HUES48 (cell line): ENCODE measurements around the gene NUP210.
A peak's percentile ranks its signal among the peaks of the same experiment; 100 is the strongest.
"Not testable (repeated sequence)": the region's sequence is repeated elsewhere in the genome, so short reads cannot be mapped to it uniquely, and the experiment has no call there.

ENCODE experiments used
- H3K27ac ChIP-seq: one replicate; pipeline ENCODE4 v1.7.0; 2013; ENCODE audit warnings: low read depth, low read length, inconsistent platforms
- H3K27me3 ChIP-seq: 2 replicates; pipeline ENCODE4 v1.6.1; 2013; ENCODE audit warnings: mild to moderate bottlenecking, low read length; ENCODE audit not compliant: control insufficient read depth, insufficient read depth
- H3K36me3 ChIP-seq: 2 replicates; pipeline ENCODE4 v1.6.1; 2013; ENCODE audit warnings: low read length; ENCODE audit not compliant: control insufficient read depth, insufficient read depth
- H3K4me1 ChIP-seq: 2 replicates; pipeline ENCODE4 v1.6.1; 2013; ENCODE audit warnings: mild to moderate bottlenecking, low read length; ENCODE audit not compliant: control insufficient read depth, insufficient read depth
- H3K4me3 ChIP-seq: 2 replicates; pipeline ENCODE4 v1.5.1; 2013; ENCODE audit warnings: mild to moderate bottlenecking, low read depth, low read length
- H3K9ac ChIP-seq: 2 replicates; pipeline ENCODE4 v1.6.1; 2013; ENCODE audit warnings: mild to moderate bottlenecking, low read depth, low read length, moderate library complexity
- H3K9me3 ChIP-seq: 2 replicates; pipeline ENCODE4 v1.6.1; 2013; ENCODE audit warnings: low read length; ENCODE audit not compliant: control insufficient read depth, insufficient read depth

Gene NUP210

DNA sequence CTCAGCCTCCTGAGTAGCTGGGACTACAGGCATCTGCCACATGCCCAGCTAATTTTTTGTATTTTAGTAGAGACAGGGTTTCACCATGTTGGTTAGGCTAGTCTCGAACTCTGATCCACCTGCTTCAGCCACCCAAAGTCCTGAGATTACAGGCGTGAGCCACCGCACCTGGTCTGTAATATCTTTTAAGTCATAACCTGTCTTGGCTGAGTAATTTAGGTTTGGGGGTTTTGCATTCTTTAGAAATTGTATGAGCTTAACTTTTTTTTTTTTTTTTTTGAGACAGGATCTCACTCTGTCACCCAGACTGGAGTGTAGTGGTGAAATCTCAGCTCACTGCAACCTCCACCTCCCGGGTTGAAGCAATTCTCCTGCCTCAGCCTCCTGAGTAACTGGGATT is 8.6 kb upstream of the NUP210 start:
- H3K4me1 ChIP-seq, H3K9me3 ChIP-seq, H3K4me3 ChIP-seq, H3K36me3 ChIP-seq, H3K9ac ChIP-seq, H3K27ac ChIP-seq, H3K27me3 ChIP-seq: not testable (repeated sequence)

DNA sequence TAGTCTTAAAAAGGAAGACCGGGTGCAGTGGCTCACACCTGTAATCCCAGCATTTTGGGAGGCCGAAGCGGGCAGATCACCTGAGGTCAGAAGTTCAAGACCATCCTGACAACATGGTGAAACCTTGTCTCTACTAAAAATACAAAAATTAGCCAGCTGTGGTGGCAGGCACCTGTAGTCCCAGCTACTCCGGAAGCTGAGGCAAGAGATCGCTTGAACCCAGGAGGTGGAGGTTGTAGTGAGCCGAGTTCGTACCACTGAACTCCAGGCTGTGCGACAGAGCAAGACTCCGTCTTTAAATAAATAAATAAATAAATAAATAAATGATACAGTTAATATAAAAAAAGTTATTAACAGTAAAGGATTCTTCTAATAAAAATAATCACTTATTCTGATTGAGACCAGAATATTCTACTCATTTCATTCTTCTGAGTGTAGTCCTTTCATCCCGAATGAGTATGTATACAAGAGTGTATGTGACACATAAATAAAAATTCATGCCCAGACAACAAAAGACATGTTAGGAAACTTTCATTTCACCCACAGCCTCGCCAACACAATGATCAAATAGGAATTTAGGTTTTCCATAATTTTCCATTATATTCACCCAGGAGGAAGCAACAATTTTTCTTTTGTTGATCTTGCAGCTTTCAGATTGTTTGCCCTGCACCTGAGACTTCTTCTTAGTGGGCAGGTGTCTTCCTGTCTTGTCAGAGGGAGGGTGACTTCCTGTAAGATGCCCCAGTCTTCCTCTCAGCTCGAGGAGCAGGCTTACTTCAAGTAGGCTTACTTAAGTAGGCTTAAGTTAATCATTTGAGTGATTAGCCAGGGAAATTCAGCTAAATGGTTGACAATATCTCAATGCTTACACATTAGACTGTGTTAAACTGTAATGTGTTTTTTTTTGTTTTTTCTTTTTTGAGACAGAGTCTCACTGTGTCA is 7.8 kb upstream of the NUP210 start:
- H3K36me3 ChIP-seq = no peaks in the 10 kb centered on the region
- no peak overlapping the region for H3K27ac ChIP-seq
- no peak overlapping the region for H3K9ac ChIP-seq
- no peaks in the 10 kb centered on the region for H3K27me3 ChIP-seq
- H3K4me3 ChIP-seq = no peak overlapping the region
- peaks cover 3% of the 10 kb centered on the region; the same call in 1 of the 2 replicates for H3K9me3 ChIP-seq
- no peaks in the 10 kb centered on the region for H3K4me1 ChIP-seq

DNA sequence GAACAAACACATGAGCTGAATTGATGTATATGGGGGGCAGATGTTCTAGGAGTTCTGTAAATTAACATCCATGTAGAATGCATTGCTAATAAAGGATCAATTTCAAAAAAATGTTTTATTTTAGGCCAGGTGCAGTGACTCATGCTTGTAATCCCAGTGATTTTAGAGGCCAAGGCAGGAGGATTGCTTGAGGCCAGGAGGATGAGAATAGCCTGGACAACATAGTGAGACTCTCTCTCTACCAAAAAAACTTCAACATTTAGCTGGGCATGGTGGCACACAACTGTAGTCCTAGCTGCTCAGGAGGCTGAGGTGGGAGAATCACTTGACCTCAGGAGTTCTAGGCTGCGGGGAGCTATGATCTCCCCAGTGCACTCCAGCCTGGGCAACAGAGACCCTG is 6.5 kb upstream of the NUP210 start:
- no peak overlapping the region for H3K27ac ChIP-seq
- H3K36me3 ChIP-seq = no peaks in the 10 kb centered on the region
- H3K4me3 ChIP-seq = no peak overlapping the region
- peaks cover 6% of the 10 kb centered on the region; the same call in 1 of the 2 replicates for H3K27me3 ChIP-seq
- no peak overlapping the region for H3K9ac ChIP-seq
- 0 out of 2 replicates have a peak, but pooled peaks cover 2% of the 10 kb centered on the region for H3K4me1 ChIP-seq
- no peaks in the 10 kb centered on the region for H3K9me3 ChIP-seq

GRCh38 chr3:13425689-13426088 is 5.6 kb upstream of the NUP210 start:
- H3K4me1 ChIP-seq = peaks cover 11% of the 10 kb centered on the region; the same call in 1 of the 2 replicates
- H3K9me3 ChIP-seq = no peaks in the 10 kb centered on the region
- peaks cover 14% of the 10 kb centered on the region for H3K27me3 ChIP-seq
- no peak overlapping the region for H3K9ac ChIP-seq
- no peak overlapping the region for H3K27ac ChIP-seq
- no peak overlapping the region for H3K4me3 ChIP-seq
- no peaks in the 10 kb centered on the region for H3K36me3 ChIP-seq

DNA sequence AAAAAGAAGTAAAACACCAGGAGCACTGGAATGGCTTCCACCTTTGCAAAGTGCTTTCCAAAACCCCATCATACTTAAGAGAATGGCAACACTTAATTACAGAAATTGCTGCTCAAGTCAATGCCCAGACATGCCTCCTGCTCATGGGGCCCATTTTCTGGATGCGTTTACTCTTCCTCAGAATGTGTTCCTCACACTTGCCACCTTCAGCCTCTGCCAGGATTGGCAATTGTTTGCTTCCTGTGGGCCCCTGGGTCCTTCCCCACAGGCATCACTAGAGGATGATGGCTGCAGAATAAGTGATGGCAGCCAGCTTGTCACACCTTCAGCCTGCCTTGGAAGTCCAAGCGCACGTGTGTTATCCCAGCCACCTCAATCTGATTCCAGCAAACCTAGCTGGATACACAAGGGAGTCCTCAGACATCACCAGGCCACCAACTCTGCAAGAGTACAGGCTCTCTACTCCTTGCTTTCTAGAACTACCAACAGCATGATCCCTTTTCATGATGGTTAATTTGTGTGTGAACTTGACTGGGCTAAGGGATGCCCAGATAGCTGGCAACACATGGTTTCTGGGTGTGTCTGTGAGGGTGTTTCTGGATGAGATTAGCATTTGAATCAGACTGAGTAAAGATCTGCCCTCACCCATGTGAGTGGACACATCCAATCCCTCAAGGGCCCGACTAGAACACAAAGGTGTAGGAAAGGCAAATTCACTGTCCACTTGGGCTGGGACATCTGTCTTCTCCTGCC is 4.9 kb upstream of the NUP210 start:
- H3K4me1 ChIP-seq = peaks cover 11% of the 10 kb centered on the region; the same call in 1 of the 2 replicates

GRCh38 chr3:13424141-13424844 is 4.2 kb upstream of the NUP210 start:
- H3K9ac ChIP-seq = no peak overlapping the region
- H3K36me3 ChIP-seq = no peaks in the 10 kb centered on the region
- peaks cover 14% of the 10 kb centered on the region for H3K27me3 ChIP-seq
- H3K9me3 ChIP-seq = no peaks in the 10 kb centered on the region
- H3K4me3 ChIP-seq = no peak overlapping the region
- no peak overlapping the region for H3K27ac ChIP-seq
- peaks cover 11% of the 10 kb centered on the region; the same call in 1 of the 2 replicates for H3K4me1 ChIP-seq

More for the DNA sequence above, 4.9 kb upstream of the NUP210 start:
- Histone ChIP-seq H3K9ac (no peak overlapping the region), H3K27ac (no peak overlapping the region), H3K36me3 (no peaks in the 10 kb centered on the region), H3K9me3 (no peaks in the 10 kb centered on the region), H3K27me3 (peaks cover 14% of the 10 kb centered on the region), H3K4me3 (no peak overlapping the region)

GRCh38 chr3:13420831-13421765 is 976 bp upstream of the NUP210 start:
- peaks cover 14% of the 10 kb centered on the region for H3K27me3 ChIP-seq
- H3K9ac ChIP-seq = no peak overlapping the region
- peak overlapping the region; percentile 85; the same call in 1 of the 2 replicates for H3K4me3 ChIP-seq
- H3K36me3 ChIP-seq = no peaks in the 10 kb centered on the region
- H3K27ac ChIP-seq = no peak overlapping the region
- H3K9me3 ChIP-seq = no peaks in the 10 kb centered on the region
- H3K4me1 ChIP-seq = peaks cover 20% of the 10 kb centered on the region; the same call in 1 of the 2 replicates

DNA sequence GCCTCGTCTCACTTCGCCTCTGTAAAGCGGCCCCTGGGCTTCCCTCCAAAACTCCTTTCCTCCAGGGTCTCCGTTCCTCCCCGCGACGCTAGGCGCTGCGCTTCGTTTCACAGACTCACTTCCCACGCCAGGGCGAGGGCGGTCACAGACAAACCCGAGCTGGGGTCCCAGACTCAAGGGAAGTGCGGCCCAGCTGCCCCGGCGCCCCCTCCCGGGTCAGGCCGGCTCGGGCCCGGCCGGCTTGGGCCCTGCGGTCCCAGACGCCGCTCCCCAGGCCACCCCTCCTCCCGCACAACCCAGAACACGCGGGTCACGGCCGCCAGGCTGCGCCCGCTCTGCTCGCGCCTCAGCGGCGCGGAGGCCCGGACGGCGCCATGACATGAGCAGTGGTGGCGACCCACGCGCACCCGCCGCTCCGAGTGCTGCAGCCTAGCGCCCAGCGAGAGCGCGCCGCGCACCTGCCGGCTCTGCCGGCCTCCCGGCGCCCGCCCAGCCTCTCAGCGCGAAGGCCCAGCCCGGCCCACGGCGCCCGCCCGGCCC is 547 bp downstream of the NUP210 start:
- Histone ChIP-seq H3K9ac (peak overlapping the region; percentile 75), H3K27me3 (peaks cover 14% of the 10 kb centered on the region), H3K9me3 (no peaks in the 10 kb centered on the region), H3K4me1 (peaks cover 20% of the 10 kb centered on the region; the same call in 1 of the 2 replicates), H3K4me3 (peak overlapping the region; percentile 85), H3K27ac (no peak overlapping the region), H3K36me3 (no peaks in the 10 kb centered on the region)

DNA sequence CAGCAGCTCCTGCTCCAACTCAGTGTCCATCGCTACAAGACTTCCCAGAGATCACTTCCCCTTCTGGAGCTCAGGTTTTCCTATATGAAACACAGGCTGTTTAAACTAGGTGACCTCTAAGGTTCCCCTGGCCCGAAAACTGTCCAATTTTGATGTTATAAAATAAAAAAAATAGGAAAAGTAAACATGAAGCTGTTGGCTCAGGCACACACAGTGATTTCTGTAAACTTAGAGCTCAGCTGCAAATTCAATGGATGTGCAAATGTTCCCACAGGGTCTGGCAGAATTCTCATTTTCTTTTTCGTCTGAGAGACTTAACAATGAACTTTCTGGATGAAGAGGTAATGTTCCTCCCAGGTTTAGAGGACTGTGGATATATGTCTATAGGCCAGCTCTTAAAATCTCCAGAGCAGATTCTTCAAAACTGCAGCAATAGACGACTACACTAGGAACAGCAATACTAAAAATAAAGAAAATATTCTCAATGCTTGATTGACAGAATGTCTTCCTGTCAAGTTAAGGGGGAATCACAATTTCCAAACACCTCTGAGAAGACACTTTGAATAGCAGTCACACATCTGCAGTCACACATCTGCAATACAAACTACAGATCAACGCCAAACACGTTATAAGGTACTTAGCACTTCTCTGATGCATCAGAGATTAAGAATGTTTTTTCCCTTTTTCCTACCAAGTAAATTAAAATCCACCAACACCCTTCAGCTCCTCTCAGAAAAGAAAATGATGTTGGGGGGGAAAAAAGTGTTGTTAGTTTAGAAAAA is 2.8 kb downstream of the NUP210 start:
- Histone ChIP-seq H3K36me3 (no peaks in the 10 kb centered on the region), H3K4me3 (no peak overlapping the region), H3K9ac (no peak overlapping the region), H3K4me1 (peaks cover 20% of the 10 kb centered on the region; the same call in 1 of the 2 replicates), H3K9me3 (no peaks in the 10 kb centered on the region), H3K27me3 (peaks cover 14% of the 10 kb centered on the region), H3K27ac (no peak overlapping the region)
